GM13977 (cell line): ENCODE results near the gene GYG1.
"Not testable (repeated sequence)": the region's sequence is repeated elsewhere in the genome, so short reads cannot be mapped to it uniquely, and the experiment has no call there.

ENCODE experiments used
- DNase-seq: peaks from one replicate; pipeline ENCODE4 v3.0.0; 2012; ENCODE audit warnings: low spot score
- in situ Hi-C: fragments of 300-500 bp; cut with MboI; formaldehyde crosslinking; loops from one replicate; pipeline ENCODE4 v1.12.0; 2022; ENCODE audit warnings: low sequenced_read_pairs, low pct_unique_long_range_greater_than_20kb, mixed read lengths, inconsistent platforms; ENCODE audit not compliant: unreplicated experiment
- TF ChIP-seq, protein P1 (sequence below): IDR thresholded peaks from 2 replicates; pipeline ENCODE4 v1.5.1; 2012; ENCODE audit warnings: mild to moderate bottlenecking, control low read depth; ENCODE audit not compliant: insufficient read depth; ENCODE audit errors: extremely low read depth, missing control alignments

GYG1 gene

DNA sequence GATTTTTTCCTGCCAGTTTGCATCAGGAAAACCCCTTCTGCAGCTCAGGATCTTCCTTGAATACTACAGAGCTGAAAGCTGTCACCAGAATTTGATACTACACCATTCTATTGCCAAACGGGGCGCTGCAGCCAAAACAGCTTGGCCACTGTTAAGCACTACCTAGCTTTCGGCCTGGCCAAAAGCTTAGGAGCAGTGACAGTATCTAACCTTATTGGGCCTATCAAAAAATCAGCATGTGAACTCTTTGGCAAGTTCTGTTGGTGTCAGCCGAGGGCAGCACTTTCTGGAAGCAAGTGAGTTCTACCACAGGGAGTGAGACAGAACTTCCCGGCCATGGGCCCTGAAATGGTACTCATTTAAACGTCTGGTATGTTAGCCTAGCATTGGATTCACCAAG lies 16.1 kb upstream of the GYG1 start:
- in situ Hi-C loops: no loop called here
- TF ChIP-seq, protein P1, sequence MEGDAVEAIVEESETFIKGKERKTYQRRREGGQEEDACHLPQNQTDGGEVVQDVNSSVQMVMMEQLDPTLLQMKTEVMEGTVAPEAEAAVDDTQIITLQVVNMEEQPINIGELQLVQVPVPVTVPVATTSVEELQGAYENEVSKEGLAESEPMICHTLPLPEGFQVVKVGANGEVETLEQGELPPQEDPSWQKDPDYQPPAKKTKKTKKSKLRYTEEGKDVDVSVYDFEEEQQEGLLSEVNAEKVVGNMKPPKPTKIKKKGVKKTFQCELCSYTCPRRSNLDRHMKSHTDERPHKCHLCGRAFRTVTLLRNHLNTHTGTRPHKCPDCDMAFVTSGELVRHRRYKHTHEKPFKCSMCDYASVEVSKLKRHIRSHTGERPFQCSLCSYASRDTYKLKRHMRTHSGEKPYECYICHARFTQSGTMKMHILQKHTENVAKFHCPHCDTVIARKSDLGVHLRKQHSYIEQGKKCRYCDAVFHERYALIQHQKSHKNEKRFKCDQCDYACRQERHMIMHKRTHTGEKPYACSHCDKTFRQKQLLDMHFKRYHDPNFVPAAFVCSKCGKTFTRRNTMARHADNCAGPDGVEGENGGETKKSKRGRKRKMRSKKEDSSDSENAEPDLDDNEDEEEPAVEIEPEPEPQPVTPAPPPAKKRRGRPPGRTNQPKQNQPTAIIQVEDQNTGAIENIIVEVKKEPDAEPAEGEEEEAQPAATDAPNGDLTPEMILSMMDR: no peak
- no peak for DNase-seq

DNA sequence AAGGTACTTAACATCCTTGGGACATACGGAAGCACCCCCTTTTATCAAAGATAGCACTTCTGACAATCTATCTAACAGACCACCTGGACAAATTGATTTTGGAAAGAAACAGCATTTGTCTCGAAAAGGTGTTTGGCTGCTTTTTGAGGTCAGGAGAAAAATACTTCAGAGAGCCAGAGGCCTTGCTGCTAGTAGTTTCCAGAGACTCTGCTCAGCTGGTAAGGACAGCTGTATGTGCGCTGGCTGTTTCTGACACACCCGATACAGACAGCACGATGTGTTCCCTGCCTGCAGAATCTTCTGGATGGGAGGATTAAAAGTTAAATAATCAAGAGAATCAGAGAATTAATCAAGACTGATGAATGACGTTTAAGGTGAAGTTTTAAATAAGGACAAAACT lies 15.6 kb upstream of the GYG1 start:
- TF ChIP-seq, protein P1: no peak
- DNase-seq: no peak
- in situ Hi-C loops: no loop called here

DNA sequence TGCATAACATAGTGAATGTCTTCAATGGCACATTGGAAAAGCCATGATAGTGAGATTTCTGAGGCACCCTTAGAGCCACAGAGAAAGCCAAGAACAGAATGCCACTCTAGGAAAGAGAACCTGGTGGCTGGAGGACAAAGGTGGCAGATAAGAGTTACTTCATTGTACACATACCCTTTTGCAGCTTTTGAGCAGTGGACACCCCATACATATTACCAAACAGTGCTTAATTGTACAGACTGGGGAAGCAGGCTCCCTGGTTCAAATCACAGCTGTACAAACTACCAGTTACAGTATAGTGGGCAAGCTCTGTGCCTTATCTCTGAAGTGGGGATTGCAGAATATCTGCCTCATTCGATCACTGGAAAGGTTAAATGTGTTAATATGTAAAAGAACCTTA lies 10.1 kb upstream of the GYG1 start:
- in situ Hi-C loops: no loop called here
- TF ChIP-seq, protein P1: no peak
- DNase-seq: no peak

DNA sequence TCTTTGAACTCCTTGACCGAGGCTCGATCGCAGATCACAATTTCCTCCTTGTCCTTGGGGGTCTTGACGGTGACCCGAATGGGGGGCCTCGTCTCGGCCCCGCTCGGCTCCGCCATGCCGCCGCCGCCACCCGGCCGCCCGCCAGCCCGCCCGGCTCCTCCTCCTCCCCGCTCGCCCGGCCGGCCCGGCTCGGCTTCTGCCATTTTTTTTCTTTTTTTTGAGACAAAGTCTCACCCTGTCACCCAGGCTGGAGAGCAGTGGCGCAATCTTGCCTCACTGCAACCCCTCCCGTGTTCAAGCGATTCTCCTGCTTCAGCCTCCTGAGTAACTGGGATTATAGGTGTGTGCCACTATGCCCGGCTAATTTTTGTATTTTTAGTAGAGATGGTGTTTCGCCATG lies 3.8 kb upstream of the GYG1 start:
- DNase-seq, in situ Hi-C loops: not testable (repeated sequence)

DNA sequence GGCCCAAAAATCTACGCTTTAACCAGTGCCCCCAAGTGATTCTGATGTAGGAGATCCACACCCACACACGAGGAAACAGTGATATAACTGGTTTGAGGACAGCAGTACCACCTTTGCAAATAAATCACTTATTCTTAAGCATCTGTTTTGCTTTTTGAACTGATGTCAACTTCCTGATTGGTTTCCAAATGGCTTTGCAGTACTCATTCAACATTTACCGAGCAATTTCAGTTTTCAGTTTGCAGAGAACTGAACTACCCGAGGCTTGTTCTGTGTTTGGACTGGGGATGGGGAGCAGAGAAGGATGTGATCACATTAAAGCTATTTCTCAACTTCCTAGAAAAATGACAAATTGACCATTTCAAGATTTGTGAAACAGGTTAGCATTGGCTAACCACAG lies 1.1 kb upstream of the GYG1 start:
- DNase-seq: peak; percentile 63
- TF ChIP-seq, protein P1: no peak
- in situ Hi-C loops: no loop called here

DNA sequence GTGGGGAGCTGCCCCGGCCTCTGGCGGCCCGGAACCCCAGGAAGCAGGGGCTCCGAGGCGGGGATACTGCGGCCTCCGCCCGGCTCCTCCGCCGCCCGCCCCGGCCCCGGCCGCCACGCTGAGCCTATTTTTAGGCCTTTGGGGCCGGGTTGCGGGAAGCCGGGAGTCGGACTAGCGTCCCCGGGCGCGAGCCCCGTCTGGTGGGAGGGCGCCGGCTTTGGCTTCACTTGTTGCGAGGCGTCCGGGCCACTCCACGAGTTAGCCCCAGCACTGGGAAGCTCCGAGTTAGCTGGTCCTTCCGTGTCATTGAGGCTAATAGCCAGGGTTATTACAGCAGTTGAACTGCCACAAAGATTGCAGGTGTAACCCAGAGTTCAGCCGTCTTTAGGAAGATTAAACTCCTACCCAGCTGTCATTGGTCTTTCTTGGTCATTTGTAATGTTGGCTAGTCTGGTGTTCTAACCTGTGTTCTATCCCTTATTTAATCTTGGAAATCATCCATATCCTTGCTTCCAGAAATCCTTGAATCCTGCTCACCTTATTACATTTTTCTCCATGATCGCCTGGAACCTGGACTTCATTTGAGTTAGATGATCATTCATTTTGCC lies 791 bp downstream of the GYG1 start:
- DNase-seq: peak; percentile 50
- TF ChIP-seq, protein P1: no peak
- in situ Hi-C loops: no loop called here

DNA sequence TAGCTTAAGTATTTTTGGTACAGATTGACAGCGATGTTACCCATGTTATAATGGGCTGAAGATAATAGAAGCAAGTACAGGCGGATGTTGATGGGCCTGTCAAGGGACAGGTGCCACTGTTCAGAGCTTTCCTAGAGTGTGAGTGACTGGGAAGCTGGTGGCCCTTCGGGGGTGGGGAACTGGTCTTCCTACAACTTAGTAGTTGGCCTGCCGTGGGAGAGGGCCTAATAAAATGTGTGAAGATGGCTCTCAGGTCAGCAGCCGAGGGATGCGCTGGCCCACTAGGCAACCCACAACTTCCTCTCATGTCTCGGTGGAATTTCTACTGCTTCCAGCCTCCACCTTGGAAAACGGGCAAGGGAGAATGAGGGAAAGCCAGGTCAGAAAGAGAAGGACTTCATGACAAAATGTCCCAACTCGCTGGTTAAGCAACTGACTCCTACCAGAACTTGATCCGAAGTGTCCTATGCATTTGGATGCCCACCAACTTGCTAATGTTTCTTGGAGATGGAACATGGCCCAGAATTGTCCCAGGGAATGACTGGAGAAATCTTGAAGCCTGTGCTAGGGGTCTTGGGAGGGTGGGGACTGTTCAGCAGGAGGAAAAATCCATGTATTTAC lies 1.4 kb downstream of the GYG1 start:
- TF ChIP-seq, protein P1: no peak
- no peak for DNase-seq
- in situ Hi-C loops: no loop called here
